Vagina (tissue), 2 donors: Measurements from ENCODE around the gene TPST1. TPM values are rescaled to one million over a fixed set of nuclear protein-coding genes. Genes with fewer than 3 reads are reported as not detected.
"Not testable (repeated sequence)": the region's sequence is repeated elsewhere in the genome, so short reads cannot be mapped to it uniquely, and the experiment has no call there.

Experiments
- DNase-seq, 2 donors: peaks; one replicate each; pipeline ENCODE4 v3.0.0-alpha.2; 2017; ENCODE audit errors: extremely low spot score in 2 of 2
- H3K27ac ChIP-seq: fragments of 200-600 bp; sonication (generic); one replicate; pipeline ENCODE4 v1.5.1; 2019
- H3K27me3 ChIP-seq: fragments of 200-600 bp; sonication (generic); one replicate; pipeline ENCODE4 v1.5.1; 2019
- H3K36me3 ChIP-seq, 2 donors: fragments of 200-600 bp; sonication (generic); one replicate each; pipeline ENCODE4 v1.5.1; 2017 to 2019
- H3K4me1 ChIP-seq: fragments of 200-600 bp; sonication (generic); one replicate; pipeline ENCODE4 v1.5.1; 2019
- H3K4me3 ChIP-seq, 2 donors: fragments of 200-600 bp; sonication (generic); 1 replicate in 1 of 2; 2 replicates in 1 of 2; pipeline ENCODE4 v1.5.1; 2016 to 2019
- H3K9me3 ChIP-seq: fragments of 200-600 bp; sonication (generic); one replicate; pipeline ENCODE4 v1.5.1; 2019
- POLR2A ChIP-seq, 2 donors: fragments of 450-650 bp; IDR thresholded peaks; one replicate each; pipeline ENCODE4 v1.6.1; 2017; ENCODE audit warnings: antibody characterized with exemption in 2 of 2, mild to moderate bottlenecking in 2 of 2, moderate library complexity in 2 of 2
- POLR2AphosphoS5 ChIP-seq, 2 donors: sonication (generic); formaldehyde crosslinking; IDR thresholded peaks; one replicate each; pipeline ENCODE4 v1.9.0; 2017; ENCODE audit warnings: antibody characterized with exemption in 2 of 2, mild to moderate bottlenecking in 2 of 2, low read depth in 1 of 2; ENCODE audit not compliant: insufficient read depth in 1 of 2
- intact Hi-C: fragments of 100-400 bp; cut with DNase I; formaldehyde crosslinking; loops from one replicate; pipeline ENCODE4 v1.15.1; 2023
- total RNA-seq: library from RNA; depleted of rRNA; stranded (reverse); fragments of >200 nt; gene quantifications from one replicate; pipeline ENCODE4 v1.2.3, GENCODE V29; 2016
- TF ChIP-seq, protein P1 (sequence below), 3 experiments: fragments of 450-650 bp in 2 of 3; fragments of 200-600 bp in 1 of 3; sonication (generic) in 1 of 3; IDR thresholded peaks; one replicate each; pipeline ENCODE4 v1.5.1; 2017 to 2019; ENCODE audit warnings: antibody characterized with exemption in 3 of 3, mild to moderate bottlenecking in 2 of 3, moderate library complexity in 2 of 3

The TPST1 gene
- total RNA-seq, 1 donor from 2014 or later = 52.3 TPM

DNA sequence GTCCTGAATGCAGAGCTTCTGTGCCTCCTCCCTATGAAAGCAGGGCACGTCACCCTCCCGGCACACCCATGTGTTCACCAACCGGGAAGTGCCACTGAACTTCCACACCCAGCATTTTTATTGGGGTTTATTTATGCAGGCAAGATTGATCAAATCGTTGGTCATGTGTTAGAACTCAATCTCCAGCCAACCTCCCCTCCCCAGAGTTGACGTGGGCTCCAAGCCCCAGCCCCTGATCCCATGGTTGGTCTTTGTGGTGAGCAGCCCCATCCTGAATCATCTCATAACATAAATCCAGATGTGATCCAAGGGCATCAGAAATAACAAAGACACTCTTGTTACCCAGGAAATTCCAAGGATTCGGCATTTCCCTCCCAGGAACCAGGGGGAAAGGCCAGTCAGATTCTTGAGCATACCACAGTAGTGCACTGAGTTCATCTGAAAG, 151.2 kb downstream of the TPST1 start:
- TF ChIP-seq, protein P1, sequence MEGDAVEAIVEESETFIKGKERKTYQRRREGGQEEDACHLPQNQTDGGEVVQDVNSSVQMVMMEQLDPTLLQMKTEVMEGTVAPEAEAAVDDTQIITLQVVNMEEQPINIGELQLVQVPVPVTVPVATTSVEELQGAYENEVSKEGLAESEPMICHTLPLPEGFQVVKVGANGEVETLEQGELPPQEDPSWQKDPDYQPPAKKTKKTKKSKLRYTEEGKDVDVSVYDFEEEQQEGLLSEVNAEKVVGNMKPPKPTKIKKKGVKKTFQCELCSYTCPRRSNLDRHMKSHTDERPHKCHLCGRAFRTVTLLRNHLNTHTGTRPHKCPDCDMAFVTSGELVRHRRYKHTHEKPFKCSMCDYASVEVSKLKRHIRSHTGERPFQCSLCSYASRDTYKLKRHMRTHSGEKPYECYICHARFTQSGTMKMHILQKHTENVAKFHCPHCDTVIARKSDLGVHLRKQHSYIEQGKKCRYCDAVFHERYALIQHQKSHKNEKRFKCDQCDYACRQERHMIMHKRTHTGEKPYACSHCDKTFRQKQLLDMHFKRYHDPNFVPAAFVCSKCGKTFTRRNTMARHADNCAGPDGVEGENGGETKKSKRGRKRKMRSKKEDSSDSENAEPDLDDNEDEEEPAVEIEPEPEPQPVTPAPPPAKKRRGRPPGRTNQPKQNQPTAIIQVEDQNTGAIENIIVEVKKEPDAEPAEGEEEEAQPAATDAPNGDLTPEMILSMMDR (IDR thresholded peaks at IDR 0.05) = no peak
- TF ChIP-seq POLR2AphosphoS5 (IDR thresholded peaks at IDR 0.05; ENCODE audit: insufficient read depth in 1 of 2, low read depth in 1 of 2) = no peak
- no peak for TF ChIP-seq POLR2A (IDR thresholded peaks at IDR 0.05)
- H3K36me3 ChIP-seq = no peaks in the 10 kb centered on the region
- peaks cover 39% of the 10 kb centered on the region for H3K4me1 ChIP-seq
- DNase-seq = no peak
- intact Hi-C loops = no loop called here
- H3K9me3 ChIP-seq = no peaks in the 10 kb centered on the region
- H3K27ac ChIP-seq = no peak overlapping the region
- no peaks in the 10 kb centered on the region for H3K27me3 ChIP-seq
- no peak overlapping the region for H3K4me3 ChIP-seq

DNA sequence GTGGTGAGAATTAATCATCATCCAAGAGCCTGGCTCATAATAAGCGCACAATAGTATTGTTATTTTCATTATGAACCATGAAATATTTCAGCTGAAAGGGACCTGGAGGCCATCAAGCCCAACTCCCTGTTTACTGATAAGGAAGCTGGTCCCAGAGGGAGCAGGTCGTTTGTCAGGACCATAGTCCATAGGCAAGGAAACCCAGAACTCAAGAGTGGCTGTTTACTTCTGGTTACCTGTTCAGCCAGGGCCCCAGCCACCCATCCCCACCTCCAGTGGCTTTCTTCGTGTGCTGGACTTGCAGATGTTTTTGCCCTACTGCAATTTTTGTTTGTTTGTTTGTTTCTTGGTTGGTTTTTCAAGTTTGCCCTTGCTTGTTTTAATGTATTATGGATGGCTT, 152.0 kb downstream of the TPST1 start:
- H3K27ac ChIP-seq = no peak overlapping the region

GRCh38 chr7:66359656-66360211, 154.6 kb downstream of the TPST1 start:
- no peak for DNase-seq
- Histone ChIP-seq H3K27me3 (no peaks in the 10 kb centered on the region), H3K9me3 (no peaks in the 10 kb centered on the region), H3K4me1 (peaks cover 20% of the 10 kb centered on the region), H3K4me3 (no peak overlapping the region), H3K27ac (peak overlapping the region; percentile 57), H3K36me3 (no peaks in the 10 kb centered on the region)
- intact Hi-C loops = no loop called here
- TF ChIP-seq POLR2A (IDR thresholded peaks at IDR 0.05) (no peak), POLR2AphosphoS5 (IDR thresholded peaks at IDR 0.05; ENCODE audit: insufficient read depth in 1 of 2, low read depth in 1 of 2) (peak in 1 of 2 donors; percentile 66)

More for the DNA sequence above, 152.0 kb downstream of the TPST1 start:
- Histone ChIP-seq H3K9me3 (no peaks in the 10 kb centered on the region), H3K4me3 (no peak overlapping the region), H3K36me3 (no peaks in the 10 kb centered on the region), H3K4me1 (peaks cover 36% of the 10 kb centered on the region), H3K27me3 (no peaks in the 10 kb centered on the region)
- no peak for DNase-seq
- intact Hi-C loops = no loop called here
- TF ChIP-seq POLR2A (IDR thresholded peaks at IDR 0.05) (no peak), POLR2AphosphoS5 (IDR thresholded peaks at IDR 0.05; ENCODE audit: insufficient read depth in 1 of 2, low read depth in 1 of 2) (no peak)
- TF ChIP-seq, protein P1 (IDR thresholded peaks at IDR 0.05) = no peak

- intact Hi-C loops = no loop called here
- Histone ChIP-seq H3K9me3 (no peaks in the 10 kb centered on the region), H3K27ac (no peak overlapping the region), H3K36me3 (no peaks in the 10 kb centered on the region), H3K27me3 (no peaks in the 10 kb centered on the region), H3K4me1 (peaks cover 20% of the 10 kb centered on the region), H3K4me3 (no peak overlapping the region)
- TF ChIP-seq, protein P1 (IDR thresholded peaks at IDR 0.05) = no peak
- no peak for TF ChIP-seq POLR2AphosphoS5 (IDR thresholded peaks at IDR 0.05; ENCODE audit: insufficient read depth in 1 of 2, low read depth in 1 of 2)
- TF ChIP-seq POLR2A (IDR thresholded peaks at IDR 0.05) = no peak
- no peak for DNase-seq
Measured at GRCh38 chr7:66362136-66362535, 157.0 kb downstream of the TPST1 start.

DNA sequence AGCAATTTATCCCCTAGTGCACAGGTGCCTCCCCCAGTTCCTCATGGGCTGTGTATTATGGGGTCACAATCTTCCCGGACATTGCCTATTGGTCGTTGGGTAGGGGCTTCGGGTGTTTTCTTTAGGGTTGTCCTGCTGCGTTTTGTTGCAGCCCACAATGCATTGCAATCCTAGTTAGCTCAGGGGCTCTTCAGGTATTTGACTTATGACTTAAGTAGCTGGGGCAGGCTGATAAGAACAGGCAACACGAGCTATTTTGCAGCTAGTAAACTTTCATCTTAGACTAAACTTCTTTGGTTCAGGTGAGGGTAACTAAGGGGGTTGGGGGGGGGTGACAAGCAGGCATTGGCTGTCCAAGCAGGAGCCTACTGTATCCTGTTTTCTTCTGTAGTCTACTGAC, 158.5 kb downstream of the TPST1 start:
- intact Hi-C loops = no loop called here
- no peak overlapping the region for H3K4me3 ChIP-seq
- no peak overlapping the region for H3K27ac ChIP-seq
- no peaks in the 10 kb centered on the region for H3K9me3 ChIP-seq
- DNase-seq = no peak
- H3K27me3 ChIP-seq = no peaks in the 10 kb centered on the region
- peaks cover 20% of the 10 kb centered on the region for H3K4me1 ChIP-seq
- TF ChIP-seq POLR2AphosphoS5 (IDR thresholded peaks at IDR 0.05; ENCODE audit: insufficient read depth in 1 of 2, low read depth in 1 of 2) (no peak), POLR2A (IDR thresholded peaks at IDR 0.05) (no peak)
- TF ChIP-seq, protein P1 (IDR thresholded peaks at IDR 0.05) = no peak
- no peaks in the 10 kb centered on the region for H3K36me3 ChIP-seq

- H3K36me3 ChIP-seq, H3K27ac ChIP-seq, intact Hi-C loops, H3K9me3 ChIP-seq, DNase-seq, H3K4me1 ChIP-seq, H3K4me3 ChIP-seq, H3K27me3 ChIP-seq: not testable (repeated sequence)
Measured at GRCh38 chr7:66365031-66365430, 159.9 kb downstream of the TPST1 start.
